ENCODE results near the gene CTSV.
"Not testable (repeated sequence)": the region's sequence is repeated elsewhere in the genome, so short reads cannot be mapped to it uniquely, and the experiment has no call there.

The CTSV gene

GRCh38 chr9:97038611-97039513, at the start of gene CTSV:
Gene CTSV, minus strand, starts transcription at chr9:97039142. Its CDS starts 1,099 bp downstream, at chr9:97038043.
- peak; percentile 99 for DNase-seq (ENCODE audit: low spot score)

GRCh38 chr9:97087668-97088215, 48.8 kb upstream of the CTSV start:
- not testable (repeated sequence) for DNase-seq (ENCODE audit: low spot score)

GRCh38 chr9:97084562-97084991, 45.6 kb upstream of the CTSV start:
- DNase-seq (ENCODE audit: low spot score), result not testable (repeated sequence)

GRCh38 chr9:97078362-97078761, 39.4 kb upstream of the CTSV start:
- DNase-seq (ENCODE audit: low spot score), result no peak

- DNase-seq (ENCODE audit: low spot score), result no peak
These were observed 38.7 kb upstream of the CTSV start for GRCh38 chr9:97077452-97078295.

- not testable (repeated sequence) for DNase-seq (ENCODE audit: low spot score)
These were observed 37.9 kb upstream of the CTSV start for GRCh38 chr9:97076731-97077451.

- DNase-seq (ENCODE audit: low spot score), result no peak
These were observed 37.3 kb upstream of the CTSV start for GRCh38 chr9:97076238-97076637.

GRCh38 chr9:97075289-97075985, 36.5 kb upstream of the CTSV start:
- no peak for DNase-seq (ENCODE audit: low spot score)

- DNase-seq (ENCODE audit: low spot score), result no peak
These were observed 34.6 kb upstream of the CTSV start for GRCh38 chr9:97073506-97073905.

GRCh38 chr9:97072285-97072776, 33.4 kb upstream of the CTSV start:
- DNase-seq (ENCODE audit: low spot score), result no peak

GRCh38 chr9:97070325-97070724, 31.4 kb upstream of the CTSV start:
- not testable (repeated sequence) for DNase-seq (ENCODE audit: low spot score)

- no peak for DNase-seq (ENCODE audit: low spot score)
These were observed 28.5 kb upstream of the CTSV start for GRCh38 chr9:97067490-97067889.

GRCh38 chr9:97064176-97064575, 25.2 kb upstream of the CTSV start:
- no peak for DNase-seq (ENCODE audit: low spot score)

GRCh38 chr9:97060796-97061195, 21.9 kb upstream of the CTSV start:
- no peak for DNase-seq (ENCODE audit: low spot score)

- no peak for DNase-seq (ENCODE audit: low spot score)
These were observed 20.7 kb upstream of the CTSV start for GRCh38 chr9:97059626-97060025.

- no peak for DNase-seq (ENCODE audit: low spot score)
These were observed 18.7 kb upstream of the CTSV start for GRCh38 chr9:97057651-97058050.

- DNase-seq (ENCODE audit: low spot score), result not testable (repeated sequence)
These were observed 16.9 kb upstream of the CTSV start for GRCh38 chr9:97055891-97056290.

- no peak for DNase-seq (ENCODE audit: low spot score)
These were observed 14.8 kb upstream of the CTSV start for GRCh38 chr9:97053717-97054116.

GRCh38 chr9:97052735-97053134, 13.8 kb upstream of the CTSV start:
- no peak for DNase-seq (ENCODE audit: low spot score)

- no peak for DNase-seq (ENCODE audit: low spot score)
These were observed 7.3 kb upstream of the CTSV start for GRCh38 chr9:97046228-97046627.

- no peak for DNase-seq (ENCODE audit: low spot score)
These were observed 6.4 kb upstream of the CTSV start for GRCh38 chr9:97045300-97045699.

Data from D341Med (cell line).